GM12864 (cell line): ENCODE data around the gene NPHP3.
A peak's percentile ranks its signal among the peaks of the same experiment; 100 is the strongest.

Experiments used
- DNase-seq: peaks from one replicate; pipeline ENCODE4 v3.0.0-alpha.2; 2011; ENCODE audit warnings: low read depth
- H3K4me3 ChIP-seq: 2 replicates; pipeline ENCODE4 v1.5.1; 2011; ENCODE audit warnings: mild to moderate bottlenecking, low read depth, low read length, control low read depth
- CTCF ChIP-seq: IDR thresholded peaks from 2 replicates; pipeline ENCODE4 v1.5.1; 2011; ENCODE audit warnings: low read depth, mild to moderate bottlenecking, moderate library complexity, low read length, control low read depth, inconsistent platforms; ENCODE audit errors: missing control alignments

Gene NPHP3

GRCh38 chr3:132735589-132735988, 13.4 kb upstream of the NPHP3 start:
- no peak for DNase-seq
- no peak for TF ChIP-seq CTCF
- no peak overlapping the region for H3K4me3 ChIP-seq

GRCh38 chr3:132730891-132731580, 8.8 kb upstream of the NPHP3 start:
- no peak for DNase-seq
- TF ChIP-seq CTCF = peak; percentile 50
- no peak overlapping the region for H3K4me3 ChIP-seq

- DNase-seq = no peak
- no peak overlapping the region for H3K4me3 ChIP-seq
- peak; percentile 56 for TF ChIP-seq CTCF
These were observed 4.2 kb upstream of the NPHP3 start for GRCh38 chr3:132726341-132726823.

GRCh38 chr3:132723024-132723950, 1.1 kb upstream of the NPHP3 start:
- DNase-seq = no peak
- H3K4me3 ChIP-seq = peak overlapping the region; percentile 88
- TF ChIP-seq CTCF = no peak

GRCh38 chr3:132721479-132722164, 587 bp downstream of the NPHP3 start:
- no peak for DNase-seq
- peak overlapping the region; percentile 95 for H3K4me3 ChIP-seq
- peak; percentile 6 for TF ChIP-seq CTCF

- H3K4me3 ChIP-seq = no peak overlapping the region
- TF ChIP-seq CTCF = no peak
- DNase-seq = no peak
These were observed 2.0 kb downstream of the NPHP3 start for GRCh38 chr3:132720228-132720627.
